B cell (primary cell): ENCODE data around the gene CRY2. TPM values are rescaled to one million over a fixed set of nuclear protein-coding genes. Genes with fewer than 3 reads are reported as not detected.

ENCODE experiments used
- ATAC-seq: fragments of 200-7000 bp; cut with Tn5 transposase; one replicate; pipeline ENCODE4 v1.10.0; 2021; ENCODE audit warnings: low read depth, mild to moderate bottlenecking, moderate number of reproducible peaks, moderate library complexity
- CTCF ChIA-PET: fragments of 350-600 bp; sonication (Branson Sonifier 250); formaldehyde crosslinking; loops from one replicate; lab custom pipeline; 2021; ENCODE audit warnings: antibody characterized with exemption, inconsistent platforms; lab: Charles Lee
- POLR2A ChIA-PET: fragments of 350-600 bp; sonication (Branson Sonifier 250); formaldehyde crosslinking; loops from one replicate; lab custom pipeline; 2021; ENCODE audit warnings: antibody characterized with exemption; lab: Charles Lee
- DNase-seq: peaks from one replicate; pipeline ENCODE4 v3.0.0; 2013
- H2AFZ ChIP-seq: 2 replicates; pipeline ENCODE4 v1.6.1; 2012; ENCODE audit warnings: mild to moderate bottlenecking, low read depth, low read length; ENCODE audit not compliant: insufficient read depth, poor library complexity, severe bottlenecking
- H3K27ac ChIP-seq, 2 donors: 1 replicate in 1 of 2; 2 replicates in 1 of 2; pipeline ENCODE4 v1.5.1; 2012 to 2013; ENCODE audit warnings: low read length in 2 of 2, mild to moderate bottlenecking in 2 of 2, moderate library complexity in 1 of 2
- H3K27me3 ChIP-seq, 4 experiments: fragments of 200-600 bp in 1 of 4; sonication (generic) in 1 of 4; replicated peaks in 1 of 4; 1 replicate in 2 of 4; 2 replicates in 2 of 4; pipeline versions ENCODE4 v1.6.1 to v1.7.0; 2013 to 2016; ENCODE audit warnings: low read length in 3 of 4, mild to moderate bottlenecking in 2 of 4, mixed read lengths in 1 of 4, moderate library complexity in 1 of 4; ENCODE audit not compliant: insufficient read depth in 4 of 4, control insufficient read depth in 3 of 4; ENCODE audit errors: control extremely low read depth in 1 of 4
- H3K36me3 ChIP-seq, 2 experiments: replicated peaks in 1 of 2; 1 replicate in 1 of 2; 2 replicates in 1 of 2; pipeline versions ENCODE4 v1.6.1 to v1.7.1; 2013; ENCODE audit warnings: low read length in 1 of 2; ENCODE audit not compliant: insufficient read depth in 2 of 2, control insufficient read depth in 1 of 2; ENCODE audit errors: control extremely low read depth in 1 of 2, extremely low read depth in 1 of 2
- H3K4me1 ChIP-seq, 2 donors: fragments of 200-600 bp in 1 of 2; sonication (generic) in 1 of 2; 1 replicate in 1 of 2; 2 replicates in 1 of 2; pipeline versions ENCODE4 v1.5.1 to v1.6.1; 2013 to 2017; ENCODE audit warnings: low read length in 2 of 2; ENCODE audit not compliant: control insufficient read depth in 2 of 2, insufficient read depth in 2 of 2
- H3K4me2 ChIP-seq: replicated peaks from 2 replicates; pipeline ENCODE3; 2012; ENCODE audit warnings: mild to moderate bottlenecking, low read depth, low read length; ENCODE audit not compliant: poor library complexity, severe bottlenecking
- H3K4me3 ChIP-seq, 5 experiments: fragments of 200-600 bp in 1 of 5; sonication (generic) in 1 of 5; 1 replicate in 3 of 5; 2 replicates in 2 of 5; pipeline versions ENCODE4 v1.5.1 to v1.7.0; 2011 to 2016; ENCODE audit warnings: low read length in 4 of 5, mild to moderate bottlenecking in 4 of 5, low read depth in 2 of 5, control low read depth in 1 of 5, moderate library complexity in 1 of 5; ENCODE audit not compliant: insufficient read depth in 1 of 5; ENCODE audit errors: control extremely low read depth in 1 of 5, extremely low read depth in 1 of 5
- H3K79me2 ChIP-seq: fragments of 200-600 bp; sonication (generic); one replicate; pipeline ENCODE4 v1.6.0; 2016; ENCODE audit warnings: low read length; ENCODE audit not compliant: control insufficient read depth, insufficient read depth
- H3K9ac ChIP-seq: fragments of 200-600 bp; sonication (generic); 2 replicates; pipeline ENCODE4 v1.6.1; 2017; ENCODE audit warnings: mild to moderate bottlenecking, low read length, moderate library complexity
- H3K9me3 ChIP-seq, 3 donors: one replicate each; pipeline versions ENCODE4 v1.6.1 to v1.7.1; 2013; ENCODE audit warnings: low read length in 2 of 3; ENCODE audit not compliant: control insufficient read depth in 2 of 3, insufficient read depth in 1 of 3; ENCODE audit errors: control extremely low read depth in 1 of 3
- H4K20me1 ChIP-seq: 2 replicates; pipeline ENCODE4 v1.6.0; 2012; ENCODE audit warnings: mild to moderate bottlenecking, low read length; ENCODE audit not compliant: insufficient read depth, control insufficient read depth, poor library complexity, severe bottlenecking
- H3K27ac Mint-ChIP-seq: one replicate; pipeline ENCODE4 v1.8.0; 2021; ENCODE audit warnings: mixed read lengths
- H3K27me3 Mint-ChIP-seq: one replicate; pipeline ENCODE4 v1.8.0; 2021; ENCODE audit warnings: mixed read lengths
- H3K4me1 Mint-ChIP-seq: one replicate; pipeline ENCODE4 v1.8.0; 2021; ENCODE audit warnings: mixed read lengths
- H3K4me3 Mint-ChIP-seq: one replicate; pipeline ENCODE4 v1.8.0; 2021; ENCODE audit warnings: mixed read lengths
- H3K9me3 Mint-ChIP-seq: one replicate; pipeline ENCODE4 v1.8.0; 2022; ENCODE audit warnings: mixed read lengths; ENCODE audit not compliant: insufficient read depth
- EZH2 ChIP-seq: IDR thresholded peaks from 2 replicates; pipeline ENCODE4 v1.6.1; 2012; ENCODE audit warnings: borderline replicate concordance, low read depth, mild to moderate bottlenecking, moderate library complexity, low read length; ENCODE audit not compliant: insufficient read depth, poor library complexity, severe bottlenecking
- WGBS: methylation state at CpG from one replicate; pipeline ENCODE4 v1.1.5; 2013; ENCODE audit warnings: missing lambda C conversion rate; ENCODE audit not compliant: insufficient coverage; 5-methylcytosine and 5-hydroxymethylcytosine counted together
- intact Hi-C: fragments of 100-400 bp; cut with micrococcal nuclease; formaldehyde crosslinking; loops from one replicate; pipeline ENCODE4 v1.10.0; 2022
- polyA plus RNA-seq: library from polyadenylated mRNA; depleted of rRNA; stranded (reverse); fragments of >200 nt; gene quantifications from 2 replicates; pipeline ENCODE4 v1.2.3, GENCODE V29; 2012
- total RNA-seq, 2 donors: library from RNA; stranded (reverse); fragments of 120-200 nt in 1 of 2; gene quantifications; 1 replicate in 1 of 2; 2 replicates in 1 of 2; pipeline versions ENCODE4 v1.2.3 to v1.2.4, GENCODE V29; 2013 to 2022
- TF ChIP-seq, protein P1 (sequence below): fragments of 200-600 bp; IDR thresholded peaks from one replicate; pipeline ENCODE4 v1.8.0; 2022; ENCODE audit warnings: antibody characterized with exemption, mild to moderate bottlenecking

Gene CRY2
- total and polyA plus RNA-seq, 2 donors (not counting 1 experiment from before 2014, with no cell fraction given) = 20.4 to 65.1 TPM

DNA sequence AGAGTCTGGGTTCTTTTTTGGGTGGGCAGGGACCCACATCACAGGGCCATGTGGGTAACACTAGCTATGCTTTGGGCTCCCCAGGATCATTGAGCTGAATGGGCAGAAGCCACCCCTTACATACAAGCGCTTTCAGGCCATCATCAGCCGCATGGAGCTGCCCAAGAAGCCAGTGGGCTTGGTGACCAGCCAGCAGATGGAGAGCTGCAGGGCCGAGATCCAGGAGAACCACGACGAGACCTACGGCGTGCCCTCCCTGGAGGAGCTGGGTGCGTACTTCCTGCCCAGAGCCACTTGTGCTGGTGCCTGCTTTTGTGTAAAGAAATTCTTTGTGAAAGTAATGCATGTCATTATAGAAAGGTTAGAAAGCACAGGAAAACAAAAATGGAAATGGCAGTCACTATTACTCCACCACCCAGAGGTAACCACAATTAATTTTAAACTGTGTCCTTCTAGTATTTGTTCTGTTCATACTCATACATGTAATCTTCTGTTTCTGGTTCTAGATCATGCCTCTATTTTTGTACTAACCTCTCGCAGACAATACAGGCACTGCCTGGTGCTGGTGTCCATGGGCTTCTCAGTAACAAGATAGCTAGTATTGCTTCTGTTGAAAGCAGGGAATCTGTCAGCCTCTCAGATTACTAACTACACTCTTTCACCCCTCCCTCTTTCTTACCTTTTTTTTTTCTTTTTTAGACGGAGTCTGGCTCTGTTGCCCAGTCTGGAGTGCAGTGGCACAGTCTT, 13.7 kb downstream of the CRY2 start:
- Histone ChIP-seq H3K4me2 (no peak overlapping the region), H3K27ac (no peak overlapping the region), H4K20me1 (peaks cover 49% of the 10 kb centered on the region), H3K4me1 (no peaks in the 10 kb centered on the region), H3K79me2 (peaks cover 23% of the 10 kb centered on the region), H3K4me3 (no peak overlapping the region), H3K27me3 (no peaks in the 10 kb centered on the region), H3K36me3 (peaks cover 6 to 92% of the 10 kb centered on the region in 2 experiments), H3K9me3 (no peaks in the 10 kb centered on the region), H2AFZ (no peak overlapping the region), H3K9ac (no peak overlapping the region)
- Mint-ChIP-seq H3K4me1 (no peaks in the 10 kb centered on the region), H3K4me3 (no peak overlapping the region), H3K9me3 (no peaks in the 10 kb centered on the region), H3K27ac (no peak overlapping the region), H3K27me3 (no peaks in the 10 kb centered on the region)
- TF ChIP-seq, protein P1, sequence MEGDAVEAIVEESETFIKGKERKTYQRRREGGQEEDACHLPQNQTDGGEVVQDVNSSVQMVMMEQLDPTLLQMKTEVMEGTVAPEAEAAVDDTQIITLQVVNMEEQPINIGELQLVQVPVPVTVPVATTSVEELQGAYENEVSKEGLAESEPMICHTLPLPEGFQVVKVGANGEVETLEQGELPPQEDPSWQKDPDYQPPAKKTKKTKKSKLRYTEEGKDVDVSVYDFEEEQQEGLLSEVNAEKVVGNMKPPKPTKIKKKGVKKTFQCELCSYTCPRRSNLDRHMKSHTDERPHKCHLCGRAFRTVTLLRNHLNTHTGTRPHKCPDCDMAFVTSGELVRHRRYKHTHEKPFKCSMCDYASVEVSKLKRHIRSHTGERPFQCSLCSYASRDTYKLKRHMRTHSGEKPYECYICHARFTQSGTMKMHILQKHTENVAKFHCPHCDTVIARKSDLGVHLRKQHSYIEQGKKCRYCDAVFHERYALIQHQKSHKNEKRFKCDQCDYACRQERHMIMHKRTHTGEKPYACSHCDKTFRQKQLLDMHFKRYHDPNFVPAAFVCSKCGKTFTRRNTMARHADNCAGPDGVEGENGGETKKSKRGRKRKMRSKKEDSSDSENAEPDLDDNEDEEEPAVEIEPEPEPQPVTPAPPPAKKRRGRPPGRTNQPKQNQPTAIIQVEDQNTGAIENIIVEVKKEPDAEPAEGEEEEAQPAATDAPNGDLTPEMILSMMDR = no peak
- no peak for TF ChIP-seq EZH2
- ChIA-PET CTCF (interaction anchor here (0.8 to 2.6 kb wide), 5 partner anchors 11 to 89 kb away, joined by 3 to 8 read pairs (median 4); partner anchors contain the start of gene CRY2), POLR2A (no interaction called here)
- intact Hi-C loops = no loop called here
- ATAC-seq (no peak), DNase-seq (no peak)
- 100% methylated on average over 9 of the region's 10 CpGs for WGBS

DNA sequence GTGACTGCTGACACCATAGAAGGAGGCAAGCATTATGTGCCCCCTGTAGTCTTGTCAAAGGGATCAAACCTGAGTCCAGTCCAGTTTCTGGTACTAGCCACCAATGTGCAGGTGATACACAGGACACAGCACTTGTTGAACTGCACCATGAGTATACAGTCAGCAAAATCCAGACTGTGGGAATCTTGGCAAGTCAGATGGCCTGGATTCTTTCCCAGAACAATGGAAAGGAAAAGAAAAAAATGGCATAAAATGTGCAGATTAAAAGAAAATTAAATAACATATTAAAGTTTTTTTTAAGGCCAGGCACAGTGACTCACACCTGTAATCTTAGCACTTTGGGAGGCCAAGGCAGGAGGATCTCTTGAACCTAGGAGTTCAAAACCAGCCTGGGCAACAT, 16.8 kb downstream of the CRY2 start:
- H3K27ac ChIP-seq = no peak overlapping the region
- H3K4me1 Mint-ChIP-seq = no peaks in the 10 kb centered on the region
- H3K36me3 ChIP-seq = peaks cover 6 to 89% of the 10 kb centered on the region in 2 experiments
- H3K9ac ChIP-seq = no peak overlapping the region
- no peak overlapping the region for H2AFZ ChIP-seq
- H3K27ac Mint-ChIP-seq = no peak overlapping the region
- intact Hi-C loops = no loop called here
- H4K20me1 ChIP-seq = peaks cover 20% of the 10 kb centered on the region
- no peaks in the 10 kb centered on the region for H3K4me1 ChIP-seq
- POLR2A ChIA-PET = no interaction called here
- no peaks in the 10 kb centered on the region for H3K9me3 ChIP-seq
- CTCF ChIA-PET = interaction anchor here (1.1 to 1.7 kb wide), 2 partner anchors 9 to 143 kb away, joined by 3 to 4 read pairs; no protein-coding TSS in a partner anchor
- TF ChIP-seq EZH2 = no peak
- TF ChIP-seq, protein P1 = no peak
- no peaks in the 10 kb centered on the region for H3K27me3 ChIP-seq
- DNase-seq (no peak), ATAC-seq (no peak)
- no peaks in the 10 kb centered on the region for H3K9me3 Mint-ChIP-seq
- H3K4me2 ChIP-seq = no peak overlapping the region
- H3K4me3 Mint-ChIP-seq = no peak overlapping the region
- peaks cover 4% of the 10 kb centered on the region for H3K79me2 ChIP-seq
- H3K4me3 ChIP-seq = no peak overlapping the region
- H3K27me3 Mint-ChIP-seq = no peaks in the 10 kb centered on the region
